Lower leg skin (tissue), 4 donors: ENCODE measurements around the gene LRRC14B. TPM values are rescaled to one million over a fixed set of nuclear protein-coding genes. Genes with fewer than 3 reads are reported as not detected.

Source experiments
- DNase-seq, 2 donors: peaks; one replicate each; pipeline ENCODE4 v3.0.0-alpha.2; 2019; ENCODE audit warnings: low spot score in 2 of 2
- H3K4me3 ChIP-seq: fragments of 200-600 bp; sonication (generic); 2 replicates; pipeline ENCODE4 v1.5.1; 2017; ENCODE audit warnings: mild to moderate bottlenecking, low read depth; ENCODE audit not compliant: poor library complexity, severe bottlenecking
- POLR2A ChIP-seq, 2 donors: fragments of 450-650 bp; IDR thresholded peaks; one replicate each; pipeline ENCODE4 v1.6.1; 2016 to 2017; ENCODE audit warnings: antibody characterized with exemption in 2 of 2, mild to moderate bottlenecking in 1 of 2, moderate library complexity in 1 of 2
- WGBS, 2 donors: methylation state at CpG; one replicate each; pipeline ENCODE4 v1.1.5; 2018; 5-methylcytosine and 5-hydroxymethylcytosine counted together
- intact Hi-C: fragments of 100-400 bp; cut with DNase I; formaldehyde crosslinking; loops from one replicate; pipeline ENCODE4 v1.15.0; 2023; ENCODE audit warnings: low total_unique reads
- total RNA-seq, 4 donors: library from RNA; depleted of rRNA; stranded (reverse); fragments of >200 nt; gene quantifications; one replicate each; pipeline ENCODE4 v1.1.0, GENCODE V29; 2016
- TF ChIP-seq, protein P1 (sequence below), 3 donors: fragments of 450-650 bp; IDR thresholded peaks; one replicate each; pipeline ENCODE4 v1.5.1; 2016; ENCODE audit warnings: antibody characterized with exemption in 3 of 3, mild to moderate bottlenecking in 3 of 3, moderate library complexity in 2 of 3

LRRC14B gene
- total RNA-seq, 4 donors from 2014 or later: not detected

DNA sequence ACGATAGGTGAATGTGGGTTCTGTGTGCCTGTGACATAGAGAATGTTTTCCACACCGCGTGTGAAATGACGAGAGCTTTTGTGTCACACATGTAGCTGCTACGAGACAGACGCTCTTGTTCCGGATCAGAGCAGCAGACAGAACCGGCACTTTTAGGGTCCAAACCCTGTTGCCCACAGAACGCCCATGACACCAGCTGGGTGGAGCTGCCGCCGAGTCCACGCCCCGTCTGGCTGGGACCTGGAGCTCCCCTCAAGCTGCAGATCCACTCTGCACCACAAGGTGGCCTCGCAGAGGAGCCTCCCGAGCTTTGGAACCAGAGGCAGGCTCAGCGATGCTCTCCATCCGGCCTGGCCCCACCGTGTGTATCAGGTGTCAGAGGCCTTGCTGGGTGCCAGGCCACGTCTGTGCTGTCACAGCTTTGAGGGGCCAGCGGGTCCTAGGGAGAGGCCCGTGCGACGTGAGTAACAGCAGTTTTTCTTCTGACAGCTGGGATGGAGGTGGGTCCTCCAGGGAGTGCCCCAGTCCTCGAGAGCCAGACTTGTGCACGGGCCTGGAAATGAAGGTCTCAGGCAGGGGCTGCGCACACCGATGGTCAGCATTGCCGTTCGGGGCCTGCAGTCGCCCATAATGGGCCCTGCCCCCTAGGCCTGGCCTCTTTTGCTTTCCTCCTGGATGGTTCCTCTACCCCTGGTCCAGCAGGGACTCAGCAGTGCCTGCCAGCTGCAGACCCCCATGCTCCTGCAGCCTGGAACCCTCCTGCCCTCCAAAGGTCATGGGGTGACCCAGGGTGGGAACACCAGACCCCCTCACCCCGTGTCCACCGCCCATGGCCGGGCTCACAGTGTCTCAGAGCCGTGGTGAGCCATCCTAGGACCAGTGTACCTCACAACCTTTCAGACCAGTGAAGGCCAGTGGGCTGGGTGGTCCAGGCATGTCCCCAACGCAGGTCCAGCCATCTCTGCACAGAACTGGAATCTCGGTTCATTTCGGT is 2.5 kb upstream of the LRRC14B start:
- peak; percentile 83 to 98 for DNase-seq
- intact Hi-C loops: no loop called here
- H3K4me3 ChIP-seq: no peak overlapping the region
- 33 to 44% methylated on average over 26 to 32 of the region's 37 CpGs for WGBS, 2 donors
- TF ChIP-seq, protein P1, sequence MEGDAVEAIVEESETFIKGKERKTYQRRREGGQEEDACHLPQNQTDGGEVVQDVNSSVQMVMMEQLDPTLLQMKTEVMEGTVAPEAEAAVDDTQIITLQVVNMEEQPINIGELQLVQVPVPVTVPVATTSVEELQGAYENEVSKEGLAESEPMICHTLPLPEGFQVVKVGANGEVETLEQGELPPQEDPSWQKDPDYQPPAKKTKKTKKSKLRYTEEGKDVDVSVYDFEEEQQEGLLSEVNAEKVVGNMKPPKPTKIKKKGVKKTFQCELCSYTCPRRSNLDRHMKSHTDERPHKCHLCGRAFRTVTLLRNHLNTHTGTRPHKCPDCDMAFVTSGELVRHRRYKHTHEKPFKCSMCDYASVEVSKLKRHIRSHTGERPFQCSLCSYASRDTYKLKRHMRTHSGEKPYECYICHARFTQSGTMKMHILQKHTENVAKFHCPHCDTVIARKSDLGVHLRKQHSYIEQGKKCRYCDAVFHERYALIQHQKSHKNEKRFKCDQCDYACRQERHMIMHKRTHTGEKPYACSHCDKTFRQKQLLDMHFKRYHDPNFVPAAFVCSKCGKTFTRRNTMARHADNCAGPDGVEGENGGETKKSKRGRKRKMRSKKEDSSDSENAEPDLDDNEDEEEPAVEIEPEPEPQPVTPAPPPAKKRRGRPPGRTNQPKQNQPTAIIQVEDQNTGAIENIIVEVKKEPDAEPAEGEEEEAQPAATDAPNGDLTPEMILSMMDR (IDR thresholded peaks at IDR 0.05): peak in 1 of 3 donors; percentile 79
- TF ChIP-seq POLR2A (IDR thresholded peaks at IDR 0.05): no peak

DNA sequence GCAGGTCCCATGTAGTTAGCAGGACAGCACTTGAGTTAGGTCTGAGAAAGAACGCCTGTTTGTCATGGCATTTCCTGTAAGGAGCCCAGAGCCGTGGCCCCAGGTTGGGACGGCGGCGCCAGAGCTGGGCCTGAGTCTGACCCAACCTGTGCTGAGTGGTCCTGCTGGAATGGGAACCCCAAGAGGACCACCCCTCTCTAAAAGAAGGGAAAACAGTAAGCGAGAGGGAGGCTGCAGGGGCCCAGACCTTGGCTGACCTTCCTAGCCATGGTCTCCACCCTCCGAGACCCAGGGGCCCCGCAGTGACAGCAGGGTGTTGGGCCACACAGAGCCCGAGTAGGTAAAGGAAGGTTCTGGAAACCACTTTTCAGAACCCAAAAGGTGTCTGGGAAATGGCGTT is 1.8 kb upstream of the LRRC14B start:
- intact Hi-C loops: no loop called here
- H3K4me3 ChIP-seq: no peak overlapping the region
- 93 to 95% methylated on average over 10 of the region's 10 CpGs for WGBS, 2 donors
- DNase-seq: no peak
- TF ChIP-seq POLR2A (IDR thresholded peaks at IDR 0.05): no peak
- TF ChIP-seq, protein P1 (IDR thresholded peaks at IDR 0.05): no peak

DNA sequence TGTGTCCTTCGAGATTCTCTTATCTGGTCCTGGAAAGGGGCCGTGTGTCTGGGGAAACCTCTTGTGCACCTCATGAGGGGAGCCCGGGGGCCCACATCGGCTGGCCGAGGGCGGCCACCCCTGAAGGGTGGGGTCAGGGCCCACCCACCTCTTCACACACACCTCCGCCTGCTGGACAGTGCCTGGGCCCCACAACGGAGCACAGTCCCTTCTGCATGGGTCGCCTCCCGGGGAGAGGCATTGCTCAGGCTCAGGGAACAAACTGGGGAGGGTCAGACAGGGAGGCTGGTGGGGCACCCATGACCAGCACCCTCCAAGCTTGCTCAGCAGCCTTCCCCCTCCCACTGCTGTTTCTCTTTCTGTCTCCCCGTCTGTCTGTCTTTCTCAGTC is 1.3 kb upstream of the LRRC14B start:
- TF ChIP-seq POLR2A (IDR thresholded peaks at IDR 0.05): no peak
- TF ChIP-seq, protein P1 (IDR thresholded peaks at IDR 0.05): no peak
- intact Hi-C loops: no loop called here
- H3K4me3 ChIP-seq: no peak overlapping the region
- DNase-seq: peak in 1 of 2 donors; percentile 81
- 77 to 84% methylated on average over 11 of the region's 11 CpGs for WGBS, 2 donors

DNA sequence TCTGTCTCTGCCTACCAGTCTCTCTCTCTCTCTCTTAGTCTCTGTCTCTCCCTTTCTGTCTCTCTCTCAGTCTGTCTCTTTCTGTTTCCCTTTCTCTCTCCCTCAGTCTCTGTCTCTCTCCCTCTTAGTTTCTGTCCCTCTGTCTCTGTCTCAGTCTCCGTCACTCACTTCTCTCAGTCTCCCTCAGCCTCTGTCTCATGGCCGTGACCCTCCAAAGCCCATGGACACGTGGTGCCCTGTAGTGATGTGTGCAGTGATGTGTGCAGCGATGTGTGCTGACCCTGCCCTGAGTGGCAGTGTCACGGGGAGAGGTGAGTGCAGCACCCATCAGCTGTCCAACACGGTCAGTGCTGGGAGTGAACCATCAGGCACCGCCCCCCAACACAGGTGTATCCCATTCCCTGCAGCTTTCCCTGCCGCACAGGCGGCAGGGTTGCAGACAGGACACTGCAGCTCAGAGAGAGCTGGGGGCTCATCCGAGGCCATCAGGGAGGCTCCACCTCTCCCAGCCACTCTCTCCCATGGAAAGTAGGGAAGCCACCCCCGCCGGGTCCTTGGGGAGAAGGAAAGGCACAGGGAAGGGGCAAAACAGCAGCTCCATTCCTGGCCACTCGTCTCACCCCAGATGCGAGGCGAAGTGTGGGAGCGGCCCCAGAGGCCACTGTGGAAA is 794 bp upstream of the LRRC14B start:
- peak in 1 of 2 donors; percentile 53 for DNase-seq
- intact Hi-C loops: no loop called here
- 56 to 63% methylated on average over 16 of the region's 16 CpGs for WGBS, 2 donors
- H3K4me3 ChIP-seq: no peak overlapping the region
- TF ChIP-seq, protein P1 (IDR thresholded peaks at IDR 0.05): no peak
- no peak for TF ChIP-seq POLR2A (IDR thresholded peaks at IDR 0.05)

DNA sequence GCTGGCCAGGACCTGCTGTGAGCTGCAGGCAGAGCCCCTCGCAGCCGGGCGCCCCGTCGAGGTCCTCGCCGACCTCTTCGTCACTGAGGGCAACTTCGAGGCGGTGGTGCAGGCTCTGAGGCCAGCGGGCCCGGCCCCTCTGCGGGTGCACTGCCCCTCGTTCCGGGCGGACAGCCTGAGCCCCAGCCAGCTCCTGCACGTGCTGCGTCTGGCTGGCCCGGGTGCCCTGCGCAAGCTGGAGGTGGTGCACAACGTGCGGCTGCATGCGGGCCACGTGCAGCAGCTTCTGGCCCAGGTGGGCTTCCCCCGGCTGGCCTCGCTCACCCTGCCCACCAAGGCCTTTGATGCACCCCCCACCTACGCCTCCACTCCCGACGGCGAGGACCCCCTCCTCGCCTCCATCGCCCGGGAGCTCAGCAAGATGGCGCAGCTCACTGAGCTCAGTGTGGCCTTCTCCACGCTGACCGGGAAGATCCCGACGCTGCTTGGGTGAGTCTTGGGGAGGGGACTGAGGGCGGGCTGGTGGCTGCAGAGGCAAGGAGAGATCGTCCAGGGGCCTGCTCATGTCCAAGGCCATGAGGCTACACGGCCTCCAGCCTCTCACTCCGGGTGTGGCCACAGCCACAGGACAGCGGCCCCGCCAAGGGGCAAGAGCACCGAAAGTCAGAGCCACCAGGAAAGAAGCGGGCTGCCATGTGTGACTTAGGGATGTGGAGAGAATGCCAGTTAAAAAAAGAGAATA is 825 bp downstream of the LRRC14B start:
- no peak overlapping the region for H3K4me3 ChIP-seq
- intact Hi-C loops: no loop called here
- 83 to 90% methylated on average over 40 to 46 of the region's 46 CpGs for WGBS, 2 donors
- TF ChIP-seq, protein P1 (IDR thresholded peaks at IDR 0.05): no peak
- TF ChIP-seq POLR2A (IDR thresholded peaks at IDR 0.05): no peak
- DNase-seq: no peak
